Parathyroid adenoma (tissue), 2 donors: ENCODE data around the gene ADAM22.
A peak's percentile ranks its signal among the peaks of the same experiment; 100 is the strongest.

Source experiments
- H2AFZ ChIP-seq: fragments of 300-600 bp; sonication (generic); one replicate; pipeline ENCODE4 v1.7.0; 2017; ENCODE audit warnings: antibody characterized with exemption, mild to moderate bottlenecking
- H3K27ac ChIP-seq: fragments of 300-600 bp; sonication (generic); one replicate; pipeline ENCODE4 v1.7.0; 2017
- H3K27me3 ChIP-seq: fragments of 300-600 bp; sonication (generic); one replicate; pipeline ENCODE4 v1.7.0; 2017; ENCODE audit warnings: low read length; ENCODE audit not compliant: control insufficient read depth, insufficient read depth
- H3K36me3 ChIP-seq: fragments of 300-600 bp; sonication (generic); one replicate; pipeline ENCODE4 v1.7.0; 2017; ENCODE audit warnings: low read length; ENCODE audit not compliant: control insufficient read depth, insufficient read depth
- H3K4me1 ChIP-seq: fragments of 300-600 bp; sonication (generic); one replicate; pipeline ENCODE4 v1.7.0; 2017; ENCODE audit warnings: control low read depth
- H3K4me2 ChIP-seq: fragments of 300-600 bp; sonication (generic); one replicate; pipeline ENCODE4 v1.7.0; 2017; ENCODE audit warnings: low read length
- H3K4me3 ChIP-seq: fragments of 300-600 bp; sonication (generic); one replicate; pipeline ENCODE4 v1.7.0; 2017; ENCODE audit warnings: low read depth, low read length
- H3K79me2 ChIP-seq: fragments of 300-600 bp; sonication (generic); one replicate; pipeline ENCODE4 v1.7.0; 2017; ENCODE audit warnings: control low read depth
- H3K9ac ChIP-seq: fragments of 300-600 bp; sonication (generic); one replicate; pipeline ENCODE4 v1.7.0; 2017; ENCODE audit warnings: mild to moderate bottlenecking
- H3K9me3 ChIP-seq: fragments of 300-600 bp; sonication (generic); one replicate; pipeline ENCODE4 v1.7.0; 2017; ENCODE audit warnings: low read length; ENCODE audit not compliant: control insufficient read depth
- CTCF ChIP-seq: fragments of 300-600 bp; sonication (generic); IDR thresholded peaks from one replicate; pipeline ENCODE4 v1.7.0; 2017; ENCODE audit warnings: antibody characterized with exemption, mild to moderate bottlenecking
- donor health status: primary hyperparathyroidism.

The ADAM22 gene

GRCh38 chr7:88167223-88167622 is 233.2 kb downstream of the ADAM22 start:
- Histone ChIP-seq H2AFZ (no peak overlapping the region), H3K4me3 (no peak overlapping the region), H3K4me2 (no peak overlapping the region), H3K27me3 (no peaks in the 10 kb centered on the region), H3K27ac (no peak overlapping the region), H3K9ac (no peak overlapping the region), H3K36me3 (no peaks in the 10 kb centered on the region), H3K9me3 (no peaks in the 10 kb centered on the region), H3K79me2 (no peaks in the 10 kb centered on the region), H3K4me1 (no peaks in the 10 kb centered on the region)
- no peak for TF ChIP-seq CTCF

DNA sequence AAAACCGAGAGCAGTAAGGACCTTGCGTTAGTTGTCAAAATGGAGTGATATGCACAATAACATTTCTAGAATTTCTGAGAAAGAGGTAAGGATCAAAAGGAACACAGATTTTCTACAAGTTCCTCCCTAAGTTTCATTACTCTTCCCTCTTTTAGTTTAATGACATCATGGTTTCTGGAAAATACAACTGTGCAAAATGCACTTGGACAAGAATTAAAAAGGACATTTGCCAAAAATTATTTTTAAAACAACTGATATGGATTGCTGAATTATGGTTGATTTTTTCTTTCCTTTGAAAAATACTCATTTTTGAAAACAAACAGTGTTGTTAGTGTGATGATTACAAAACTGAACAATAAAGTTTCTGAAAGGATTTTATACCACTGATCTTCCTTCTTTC is 233.7 kb downstream of the ADAM22 start:
- no peak overlapping the region for H3K9ac ChIP-seq

DNA sequence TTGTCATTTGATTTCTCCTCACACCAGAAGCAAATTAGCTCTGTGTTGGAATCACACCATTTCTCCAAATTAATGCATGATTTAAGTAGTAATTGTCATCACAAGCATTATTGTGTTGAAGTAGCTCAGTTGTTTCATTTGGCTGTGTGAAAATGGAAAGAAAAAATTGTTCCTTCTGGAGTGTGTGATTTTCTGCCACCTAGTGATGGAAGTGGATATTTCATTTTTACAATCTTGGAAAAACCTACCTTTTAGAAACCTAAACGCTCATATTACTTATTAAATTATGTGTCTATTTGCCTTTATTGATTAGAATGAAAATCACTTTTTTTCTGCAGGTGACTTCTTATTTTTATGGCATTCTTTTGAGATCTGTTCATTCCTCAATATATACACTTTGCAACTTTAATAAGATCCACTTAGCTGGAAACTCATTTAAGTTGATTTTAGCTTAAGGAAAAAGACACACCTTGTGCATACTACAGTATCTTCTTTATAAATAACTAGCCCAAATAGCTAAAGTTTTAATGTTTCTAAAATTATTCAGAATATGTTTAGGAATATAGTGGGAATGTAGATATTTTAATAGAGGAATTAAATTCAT is 235.8 kb downstream of the ADAM22 start:
- Histone ChIP-seq H3K9ac (no peak overlapping the region), H3K36me3 (no peaks in the 10 kb centered on the region)

More for the DNA sequence above, 233.7 kb downstream of the ADAM22 start:
- H3K4me1 ChIP-seq = no peaks in the 10 kb centered on the region
- H3K9me3 ChIP-seq = no peaks in the 10 kb centered on the region
- no peak overlapping the region for H3K4me2 ChIP-seq
- no peak overlapping the region for H2AFZ ChIP-seq
- no peaks in the 10 kb centered on the region for H3K36me3 ChIP-seq
- H3K27ac ChIP-seq = no peak overlapping the region
- no peak overlapping the region for H3K4me3 ChIP-seq
- H3K27me3 ChIP-seq = no peaks in the 10 kb centered on the region
- H3K79me2 ChIP-seq = no peaks in the 10 kb centered on the region
- no peak for TF ChIP-seq CTCF

GRCh38 chr7:88172842-88173241 is 238.8 kb downstream of the ADAM22 start:
- H3K27me3 ChIP-seq = no peaks in the 10 kb centered on the region
- H3K79me2 ChIP-seq = no peaks in the 10 kb centered on the region
- H2AFZ ChIP-seq = no peak overlapping the region
- H3K27ac ChIP-seq = no peak overlapping the region
- no peaks in the 10 kb centered on the region for H3K9me3 ChIP-seq
- H3K4me1 ChIP-seq = no peaks in the 10 kb centered on the region
- H3K4me3 ChIP-seq = no peak overlapping the region
- no peaks in the 10 kb centered on the region for H3K36me3 ChIP-seq
- H3K9ac ChIP-seq = no peak overlapping the region
- no peak for TF ChIP-seq CTCF
- no peak overlapping the region for H3K4me2 ChIP-seq

More for the DNA sequence above, 235.8 kb downstream of the ADAM22 start:
- no peak overlapping the region for H3K4me2 ChIP-seq
- peak; percentile 32 for TF ChIP-seq CTCF
- no peaks in the 10 kb centered on the region for H3K27me3 ChIP-seq
- no peaks in the 10 kb centered on the region for H3K79me2 ChIP-seq
- H3K9me3 ChIP-seq = no peaks in the 10 kb centered on the region
- no peaks in the 10 kb centered on the region for H3K4me1 ChIP-seq
- H3K4me3 ChIP-seq = no peak overlapping the region
- H2AFZ ChIP-seq = no peak overlapping the region
- H3K27ac ChIP-seq = no peak overlapping the region

DNA sequence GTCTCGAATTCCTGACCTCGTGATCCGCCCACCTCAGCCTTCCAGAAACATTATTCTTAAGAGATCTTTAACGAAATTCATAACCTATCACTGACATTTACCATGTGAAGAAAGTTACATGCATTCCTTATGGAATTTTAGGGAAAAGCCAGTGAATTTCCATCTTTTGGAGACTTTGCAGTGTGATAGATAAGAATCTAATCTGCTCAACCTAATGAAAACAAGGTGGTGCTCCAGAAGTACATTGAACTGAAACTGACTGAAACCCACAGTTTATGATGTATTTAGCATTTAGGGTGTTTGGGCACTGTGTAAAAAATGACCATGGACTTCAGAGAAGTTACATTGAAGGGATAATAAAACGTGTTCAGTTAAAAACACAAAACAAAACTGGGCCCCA is 242.1 kb downstream of the ADAM22 start:
- Histone ChIP-seq H3K27me3 (no peaks in the 10 kb centered on the region), H3K9me3 (no peaks in the 10 kb centered on the region), H3K4me1 (no peaks in the 10 kb centered on the region), H3K4me3 (no peak overlapping the region), H2AFZ (no peak overlapping the region), H3K27ac (no peak overlapping the region), H3K4me2 (no peak overlapping the region), H3K79me2 (no peaks in the 10 kb centered on the region), H3K9ac (no peak overlapping the region), H3K36me3 (no peaks in the 10 kb centered on the region)
- TF ChIP-seq CTCF = no peak
